Measurements from ENCODE around the gene INO80. TPM values are rescaled to one million over a fixed set of nuclear protein-coding genes. Genes with fewer than 3 reads are reported as not detected.
A peak's percentile ranks its signal among the peaks of the same experiment; 100 is the strongest.
"Not testable (repeated sequence)": the region's sequence is repeated elsewhere in the genome, so short reads cannot be mapped to it uniquely, and the experiment has no call there.

Gene INO80
- total RNA-seq, 5 donors from 2014 or later (not counting 1 experiment from before 2014, with no cell fraction given): 31.3 to 34.7 (median 33.7) TPM

DNA sequence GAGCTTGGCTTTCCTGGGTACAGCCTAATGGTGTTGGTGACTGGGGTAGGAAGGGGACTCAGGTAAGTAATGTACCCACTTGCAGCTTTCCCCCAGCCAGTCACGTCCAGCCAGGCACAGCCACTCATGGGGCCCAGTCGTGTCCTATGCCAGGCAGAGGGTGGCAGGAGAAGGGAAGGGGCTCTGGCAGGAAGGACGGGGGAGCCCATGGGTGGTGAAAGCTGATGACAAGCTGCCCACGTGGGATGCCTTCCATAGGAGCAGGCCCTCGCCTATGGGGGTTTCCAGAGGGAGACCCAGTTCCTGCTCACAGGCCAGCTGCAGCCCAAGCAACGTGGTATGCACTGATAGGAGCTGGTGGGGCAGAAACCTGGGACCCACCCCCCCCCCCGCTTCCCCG, 152.1 kb downstream of the INO80 start:
- H3K4me3 ChIP-seq (ENCODE audit: control insufficient read depth in 1 of 2, extremely low read depth in 1 of 2, low read length in 1 of 2): no peak overlapping the region
- H3K36me3 ChIP-seq (ENCODE audit: control insufficient read depth in 2 of 2, extremely low read depth in 1 of 2, insufficient read depth in 1 of 2, low read length in 1 of 2): no peaks in the 10 kb centered on the region
- Mint-ChIP-seq H3K27ac (no peak overlapping the region), H3K36me3 (no peaks in the 10 kb centered on the region), H3K4me1 (peaks cover 0 to 6% (median 0%) of the 10 kb centered on the region in 3 donors), H3K9me3 (no peaks in the 10 kb centered on the region), H3K27me3 (peaks cover 4 to 7% of the 10 kb centered on the region in 2 donors), H3K4me3 (no peak overlapping the region)
- H3K27ac ChIP-seq (ENCODE audit: low read length): no peak overlapping the region
- DNase-seq: no peak
- no peaks in the 10 kb centered on the region for H3K9me3 ChIP-seq
- 82% methylated on average over 3 of the region's 8 CpGs for WGBS (ENCODE audit: insufficient coverage)
- POLR2A ChIA-PET: interaction anchor here in 1 of 2 donors (0.7 kb wide), 1 partner anchor 69 kb away, joined by 4 read pairs; no protein-coding TSS in a partner anchor
- H3K27me3 ChIP-seq (replicated peaks in 1 of 2; ENCODE audit: control insufficient read depth in 2 of 2, extremely low read depth in 1 of 2, insufficient read depth in 2 of 2, low read length in 1 of 2): peaks cover 0 to 16% of the 10 kb centered on the region in 2 experiments
- no peaks in the 10 kb centered on the region for H3K4me1 ChIP-seq (ENCODE audit: control insufficient read depth in 1 of 2, extremely low read depth in 1 of 2, insufficient read depth in 2 of 2, low read length in 2 of 2)
- no peak for ATAC-seq (replicated peaks in 1 of 4)
- CTCF ChIA-PET: interaction anchor here in 1 of 2 donors (0.5 to 0.6 kb wide), 2 partner anchors 11 to 176 kb away, joined by 3 to 6 read pairs; no protein-coding TSS in a partner anchor

DNA sequence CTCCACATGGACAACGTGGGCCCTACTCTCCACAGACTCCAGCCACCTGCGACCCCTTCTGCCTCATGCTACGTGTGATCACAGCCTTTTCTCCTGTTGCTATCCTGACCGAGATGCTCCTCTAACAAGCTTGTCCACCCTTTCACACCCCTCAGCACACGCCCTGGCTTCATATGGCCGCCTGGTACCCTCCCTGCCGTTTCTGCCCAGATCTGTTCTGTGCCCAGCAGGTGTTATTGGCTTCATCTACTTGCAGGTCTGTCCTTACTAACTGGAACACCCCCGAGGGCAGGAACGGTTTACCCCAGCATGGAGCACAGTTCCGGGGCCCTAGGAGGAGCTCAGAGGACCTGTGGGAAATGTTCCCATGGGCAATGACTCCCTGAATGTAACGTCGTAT, 152.9 kb downstream of the INO80 start:
- POLR2A ChIA-PET: no interaction called here

GRCh38 chr15:40962317-40962716, 153.8 kb downstream of the INO80 start:
- ATAC-seq (replicated peaks in 1 of 4); H3K4me1 ChIP-seq (ENCODE audit: control insufficient read depth in 1 of 2, extremely low read depth in 1 of 2, insufficient read depth in 2 of 2, low read length in 2 of 2); POLR2A ChIA-PET; H3K9me3 Mint-ChIP-seq; H3K4me1 Mint-ChIP-seq; H3K36me3 ChIP-seq (ENCODE audit: control insufficient read depth in 2 of 2, extremely low read depth in 1 of 2, insufficient read depth in 1 of 2, low read length in 1 of 2); H3K36me3 Mint-ChIP-seq; H3K27ac ChIP-seq (ENCODE audit: low read length); H3K9me3 ChIP-seq; DNase-seq; H3K27me3 Mint-ChIP-seq; H3K27ac Mint-ChIP-seq; H3K4me3 ChIP-seq (ENCODE audit: control insufficient read depth in 1 of 2, extremely low read depth in 1 of 2, low read length in 1 of 2); H3K4me3 Mint-ChIP-seq: not testable (repeated sequence)
- 91% methylated on average over 11 of the region's 14 CpGs for WGBS (ENCODE audit: insufficient coverage)
- peaks cover 0 to 26% of the 10 kb centered on the region in 2 experiments for H3K27me3 ChIP-seq (replicated peaks in 1 of 2; ENCODE audit: control insufficient read depth in 2 of 2, extremely low read depth in 1 of 2, insufficient read depth in 2 of 2, low read length in 1 of 2)
- CTCF ChIA-PET: interaction anchor here in 1 of 2 donors (0.5 kb wide), 1 partner anchor 283 kb away, joined by 3 read pairs; no protein-coding TSS in a partner anchor

More for the DNA sequence above, 152.9 kb downstream of the INO80 start:
- Mint-ChIP-seq H3K4me1 (peaks cover 0 to 6% (median 0%) of the 10 kb centered on the region in 3 donors), H3K36me3 (no peaks in the 10 kb centered on the region), H3K27ac (no peak overlapping the region), H3K9me3 (no peaks in the 10 kb centered on the region), H3K27me3 (peaks cover 4 to 7% of the 10 kb centered on the region in 2 donors), H3K4me3 (no peak overlapping the region)
- CTCF ChIA-PET: no interaction called here
- 79% methylated on average over 9 of the region's 12 CpGs for WGBS (ENCODE audit: insufficient coverage)
- Histone ChIP-seq H3K9me3 (no peaks in the 10 kb centered on the region), H3K27me3 (replicated peaks in 1 of 2; ENCODE audit: control insufficient read depth in 2 of 2, extremely low read depth in 1 of 2, insufficient read depth in 2 of 2, low read length in 1 of 2) (peaks cover 0 to 20% of the 10 kb centered on the region in 2 experiments), H3K4me1 (ENCODE audit: control insufficient read depth in 1 of 2, extremely low read depth in 1 of 2, insufficient read depth in 2 of 2, low read length in 2 of 2) (no peaks in the 10 kb centered on the region), H3K4me3 (ENCODE audit: control insufficient read depth in 1 of 2, extremely low read depth in 1 of 2, low read length in 1 of 2) (no peak overlapping the region), H3K36me3 (ENCODE audit: control insufficient read depth in 2 of 2, extremely low read depth in 1 of 2, insufficient read depth in 1 of 2, low read length in 1 of 2) (no peaks in the 10 kb centered on the region), H3K27ac (ENCODE audit: low read length) (no peak overlapping the region)
- ATAC-seq (replicated peaks in 1 of 4) (no peak), DNase-seq (no peak)

- H3K4me3 ChIP-seq (ENCODE audit: control insufficient read depth in 1 of 2, extremely low read depth in 1 of 2, low read length in 1 of 2); H3K9me3 Mint-ChIP-seq; H3K4me1 Mint-ChIP-seq; H3K36me3 ChIP-seq (ENCODE audit: control insufficient read depth in 2 of 2, extremely low read depth in 1 of 2, insufficient read depth in 1 of 2, low read length in 1 of 2); H3K4me1 ChIP-seq (ENCODE audit: control insufficient read depth in 1 of 2, extremely low read depth in 1 of 2, insufficient read depth in 2 of 2, low read length in 2 of 2); H3K9me3 ChIP-seq; H3K4me3 Mint-ChIP-seq; CTCF ChIA-PET; DNase-seq; H3K27me3 Mint-ChIP-seq; ATAC-seq (replicated peaks in 1 of 4); H3K27ac ChIP-seq (ENCODE audit: low read length); POLR2A ChIA-PET; H3K27ac Mint-ChIP-seq; H3K36me3 Mint-ChIP-seq: not testable (repeated sequence)
- WGBS (ENCODE audit: insufficient coverage): 88% methylated on average over 24 of the region's 25 CpGs
- H3K27me3 ChIP-seq (replicated peaks in 1 of 2; ENCODE audit: control insufficient read depth in 2 of 2, extremely low read depth in 1 of 2, insufficient read depth in 2 of 2, low read length in 1 of 2): peaks cover 0 to 26% of the 10 kb centered on the region in 2 experiments
Measured at GRCh38 chr15:40961740-40962139, 154.3 kb downstream of the INO80 start.

DNA sequence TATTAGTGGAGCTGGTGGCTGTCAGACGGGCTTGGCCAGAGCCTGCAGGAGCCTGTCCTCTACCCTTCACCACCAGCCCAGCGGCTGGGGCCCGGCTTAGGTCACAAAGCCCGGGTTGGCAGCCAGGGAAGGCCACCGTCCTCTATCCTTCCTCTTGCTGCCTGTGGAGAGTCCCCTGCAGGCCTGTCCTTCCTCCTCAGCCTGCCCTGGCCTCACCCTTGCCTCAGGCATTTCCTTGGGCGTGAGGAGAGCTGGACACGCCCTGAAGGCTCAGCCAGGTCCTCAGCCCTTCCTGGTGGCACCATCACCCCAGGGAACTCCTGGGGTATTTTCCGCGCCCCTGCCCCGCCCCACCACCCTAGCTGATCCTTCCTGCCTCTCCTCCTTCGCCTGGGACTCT, 155.2 kb downstream of the INO80 start:
- Histone ChIP-seq H3K9me3 (no peaks in the 10 kb centered on the region), H3K4me1 (ENCODE audit: control insufficient read depth in 1 of 2, extremely low read depth in 1 of 2, insufficient read depth in 2 of 2, low read length in 2 of 2) (no peaks in the 10 kb centered on the region), H3K4me3 (ENCODE audit: control insufficient read depth in 1 of 2, extremely low read depth in 1 of 2, low read length in 1 of 2) (no peak overlapping the region), H3K36me3 (ENCODE audit: control insufficient read depth in 2 of 2, extremely low read depth in 1 of 2, insufficient read depth in 1 of 2, low read length in 1 of 2) (no peaks in the 10 kb centered on the region), H3K27me3 (replicated peaks in 1 of 2; ENCODE audit: control insufficient read depth in 2 of 2, extremely low read depth in 1 of 2, insufficient read depth in 2 of 2, low read length in 1 of 2) (peaks cover 0 to 26% of the 10 kb centered on the region in 2 experiments), H3K27ac (ENCODE audit: low read length) (no peak overlapping the region)
- Mint-ChIP-seq H3K27me3 (peaks cover 4 to 7% of the 10 kb centered on the region in 2 donors), H3K27ac (no peak overlapping the region), H3K4me3 (no peak overlapping the region), H3K36me3 (no peaks in the 10 kb centered on the region), H3K4me1 (peaks cover 0 to 6% (median 0%) of the 10 kb centered on the region in 3 donors), H3K9me3 (no peaks in the 10 kb centered on the region)
- POLR2A ChIA-PET: no interaction called here
- DNase-seq (no peak), ATAC-seq (replicated peaks in 1 of 4) (no peak)
- 86% methylated on average over 10 of the region's 11 CpGs for WGBS (ENCODE audit: insufficient coverage)
- CTCF ChIA-PET: no interaction called here

GRCh38 chr15:40960151-40960885, 155.8 kb downstream of the INO80 start:
- H3K9me3 ChIP-seq: no peaks in the 10 kb centered on the region
- H3K27ac ChIP-seq (ENCODE audit: low read length): no peak overlapping the region
- CTCF ChIA-PET: no interaction called here
- no peaks in the 10 kb centered on the region for H3K36me3 ChIP-seq (ENCODE audit: control insufficient read depth in 2 of 2, extremely low read depth in 1 of 2, insufficient read depth in 1 of 2, low read length in 1 of 2)
- Mint-ChIP-seq H3K4me1 (peaks cover 0 to 6% (median 0%) of the 10 kb centered on the region in 3 donors), H3K9me3 (no peaks in the 10 kb centered on the region), H3K27me3 (peaks cover 4 to 7% of the 10 kb centered on the region in 2 donors), H3K36me3 (no peaks in the 10 kb centered on the region), H3K4me3 (no peak overlapping the region), H3K27ac (peak overlapping the region in 1 of 2 donors; percentile 34)
- POLR2A ChIA-PET: no interaction called here
- ATAC-seq (replicated peaks in 1 of 4) (no peak), DNase-seq (no peak)
- WGBS (ENCODE audit: insufficient coverage): 86% methylated on average over 13 of the region's 16 CpGs
- H3K4me1 ChIP-seq (ENCODE audit: control insufficient read depth in 1 of 2, extremely low read depth in 1 of 2, insufficient read depth in 2 of 2, low read length in 2 of 2): no peaks in the 10 kb centered on the region
- H3K27me3 ChIP-seq (replicated peaks in 1 of 2; ENCODE audit: control insufficient read depth in 2 of 2, extremely low read depth in 1 of 2, insufficient read depth in 2 of 2, low read length in 1 of 2): peaks cover 0 to 26% of the 10 kb centered on the region in 2 experiments
- H3K4me3 ChIP-seq (ENCODE audit: control insufficient read depth in 1 of 2, extremely low read depth in 1 of 2, low read length in 1 of 2): no peak overlapping the region

Data from T-cell (primary cell).